ENCODE results near the gene CATSPER3.

- no peak for TF ChIP-seq EZH2 (IDR thresholded peaks at IDR 0.05; ENCODE audit: insufficient read depth, low read length)
- TF ChIP-seq, protein P1, sequence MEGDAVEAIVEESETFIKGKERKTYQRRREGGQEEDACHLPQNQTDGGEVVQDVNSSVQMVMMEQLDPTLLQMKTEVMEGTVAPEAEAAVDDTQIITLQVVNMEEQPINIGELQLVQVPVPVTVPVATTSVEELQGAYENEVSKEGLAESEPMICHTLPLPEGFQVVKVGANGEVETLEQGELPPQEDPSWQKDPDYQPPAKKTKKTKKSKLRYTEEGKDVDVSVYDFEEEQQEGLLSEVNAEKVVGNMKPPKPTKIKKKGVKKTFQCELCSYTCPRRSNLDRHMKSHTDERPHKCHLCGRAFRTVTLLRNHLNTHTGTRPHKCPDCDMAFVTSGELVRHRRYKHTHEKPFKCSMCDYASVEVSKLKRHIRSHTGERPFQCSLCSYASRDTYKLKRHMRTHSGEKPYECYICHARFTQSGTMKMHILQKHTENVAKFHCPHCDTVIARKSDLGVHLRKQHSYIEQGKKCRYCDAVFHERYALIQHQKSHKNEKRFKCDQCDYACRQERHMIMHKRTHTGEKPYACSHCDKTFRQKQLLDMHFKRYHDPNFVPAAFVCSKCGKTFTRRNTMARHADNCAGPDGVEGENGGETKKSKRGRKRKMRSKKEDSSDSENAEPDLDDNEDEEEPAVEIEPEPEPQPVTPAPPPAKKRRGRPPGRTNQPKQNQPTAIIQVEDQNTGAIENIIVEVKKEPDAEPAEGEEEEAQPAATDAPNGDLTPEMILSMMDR (IDR thresholded peaks at IDR 0.05; ENCODE audit: insufficient read depth, low read depth, low read length) = no peak
Observed at GRCh38 chr5:135004376-135004775, 36.7 kb downstream of the CATSPER3 start.

Data from astrocyte (in vitro differentiated cells and primary cell).